HUES64 (cell line): ENCODE results near the gene TAF1D.
"Not testable (repeated sequence)": the region's sequence is repeated elsewhere in the genome, so short reads cannot be mapped to it uniquely, and the experiment has no call there.

Experiments
- H3K27ac ChIP-seq: 2 replicates; pipeline ENCODE4 v1.7.0; 2013; ENCODE audit warnings: low read depth, low read length, inconsistent platforms
- H3K27me3 ChIP-seq: 2 replicates; pipeline ENCODE4 v1.6.1; 2013; ENCODE audit warnings: mild to moderate bottlenecking, low read length; ENCODE audit not compliant: insufficient read depth
- H3K36me3 ChIP-seq: 2 replicates; pipeline ENCODE4 v1.6.1; 2013; ENCODE audit warnings: mild to moderate bottlenecking, low read length; ENCODE audit not compliant: insufficient read depth
- H3K4me1 ChIP-seq: 2 replicates; pipeline ENCODE4 v1.6.1; 2013; ENCODE audit warnings: mild to moderate bottlenecking, low read length, moderate library complexity; ENCODE audit not compliant: insufficient read depth
- H3K4me3 ChIP-seq: 2 replicates; pipeline ENCODE4 v1.5.1; 2013; ENCODE audit warnings: mild to moderate bottlenecking, low read length, moderate library complexity
- H3K9ac ChIP-seq: 2 replicates; pipeline ENCODE4 v1.6.1; 2013; ENCODE audit warnings: mild to moderate bottlenecking, low read depth, low read length
- H3K9me3 ChIP-seq: 2 replicates; pipeline ENCODE4 v1.6.1; 2013; ENCODE audit warnings: low read depth, low read length; ENCODE audit not compliant: insufficient read depth
- WGBS: fragments of 150-250, 120-280 bp; methylation state at CpG from one replicate; pipeline ENCODE4 v1.1.7; 2013; ENCODE audit warnings: missing lambda C conversion rate; 5-methylcytosine and 5-hydroxymethylcytosine counted together

Gene TAF1D

GRCh38 chr11:93770160-93770559 is 28.9 kb upstream of the TAF1D start:
- no peak overlapping the region for H3K4me3 ChIP-seq
- H3K4me1 ChIP-seq, result no peaks in the 10 kb centered on the region
- H3K9me3 ChIP-seq, result 0 out of 2 replicates have a peak, but pooled peaks cover 11% of the 10 kb centered on the region
- WGBS, result 79% methylated on average over 1 of the region's 1 CpG
- H3K27me3 ChIP-seq, result no peaks in the 10 kb centered on the region
- H3K9ac ChIP-seq, result no peak overlapping the region
- H3K36me3 ChIP-seq, result no peaks in the 10 kb centered on the region
- no peak overlapping the region for H3K27ac ChIP-seq

GRCh38 chr11:93767018-93767417 is 25.7 kb upstream of the TAF1D start:
- no peaks in the 10 kb centered on the region for H3K4me1 ChIP-seq
- H3K27me3 ChIP-seq, result no peaks in the 10 kb centered on the region
- no peak overlapping the region for H3K4me3 ChIP-seq
- H3K9ac ChIP-seq, result no peak overlapping the region
- H3K36me3 ChIP-seq, result peaks cover 23% of the 10 kb centered on the region
- WGBS, result 89% methylated on average over 3 of the region's 3 CpGs
- H3K27ac ChIP-seq, result no peak overlapping the region
- H3K9me3 ChIP-seq, result 0 out of 2 replicates have a peak, but pooled peaks cover 5% of the 10 kb centered on the region

GRCh38 chr11:93766504-93766903 is 25.2 kb upstream of the TAF1D start:
- H3K9ac ChIP-seq, result no peak overlapping the region
- 91% methylated on average over 4 of the region's 5 CpGs for WGBS

GRCh38 chr11:93765551-93765950 is 24.3 kb upstream of the TAF1D start:
- Histone ChIP-seq H3K4me1 (no peaks in the 10 kb centered on the region), H3K36me3 (peaks cover 38% of the 10 kb centered on the region), H3K4me3 (no peak overlapping the region), H3K27ac (no peak overlapping the region), H3K27me3 (no peaks in the 10 kb centered on the region), H3K9me3 (0 out of 2 replicates have a peak, but pooled peaks cover 3% of the 10 kb centered on the region), H3K9ac (no peak overlapping the region)
- 83% methylated on average over 2 of the region's 2 CpGs for WGBS

More at GRCh38 chr11:93766504-93766903, 25.2 kb upstream of the TAF1D start:
- no peaks in the 10 kb centered on the region for H3K4me1 ChIP-seq
- H3K4me3 ChIP-seq, result no peak overlapping the region
- H3K27ac ChIP-seq, result no peak overlapping the region
- peaks cover 28% of the 10 kb centered on the region for H3K36me3 ChIP-seq
- H3K9me3 ChIP-seq, result 0 out of 2 replicates have a peak, but pooled peaks cover 3% of the 10 kb centered on the region
- H3K27me3 ChIP-seq, result no peaks in the 10 kb centered on the region

GRCh38 chr11:93761910-93762309 is 20.6 kb upstream of the TAF1D start:
- Histone ChIP-seq H3K27me3 (no peaks in the 10 kb centered on the region), H3K9me3 (no peaks in the 10 kb centered on the region), H3K27ac (no peak overlapping the region), H3K9ac (no peak overlapping the region), H3K4me3 (no peak overlapping the region), H3K4me1 (no peaks in the 10 kb centered on the region), H3K36me3 (peaks cover 71% of the 10 kb centered on the region)
- no CpG with 5 or more reads among the region's 1 CpG for WGBS

- not testable (repeated sequence) for H3K9ac ChIP-seq, H3K27ac ChIP-seq, H3K27me3 ChIP-seq, H3K9me3 ChIP-seq, H3K4me1 ChIP-seq, H3K4me3 ChIP-seq
- peaks cover 92% of the 10 kb centered on the region for H3K36me3 ChIP-seq
- 98% methylated on average over 4 of the region's 4 CpGs for WGBS
Measured at GRCh38 chr11:93759123-93759522, 17.8 kb upstream of the TAF1D start.

- WGBS, result 95% methylated on average over 38 of the region's 38 CpGs
- H3K4me1 ChIP-seq, result no peaks in the 10 kb centered on the region
- no peak overlapping the region for H3K9ac ChIP-seq
- no peak overlapping the region for H3K27ac ChIP-seq
- no peaks in the 10 kb centered on the region for H3K9me3 ChIP-seq
- no peaks in the 10 kb centered on the region for H3K27me3 ChIP-seq
- no peak overlapping the region for H3K4me3 ChIP-seq
- peaks cover 94% of the 10 kb centered on the region for H3K36me3 ChIP-seq
Measured at GRCh38 chr11:93757924-93758865, 16.9 kb upstream of the TAF1D start.

GRCh38 chr11:93757301-93757700 is 16.0 kb upstream of the TAF1D start:
- H3K9me3 ChIP-seq, result no peaks in the 10 kb centered on the region

GRCh38 chr11:93756748-93757147 is 15.5 kb upstream of the TAF1D start:
- WGBS, result 97% methylated on average over 2 of the region's 3 CpGs
- Histone ChIP-seq H3K4me1 (no peaks in the 10 kb centered on the region), H3K4me3 (no peak overlapping the region), H3K27ac (no peak overlapping the region), H3K27me3 (no peaks in the 10 kb centered on the region), H3K9ac (no peak overlapping the region), H3K36me3 (peaks cover 80% of the 10 kb centered on the region), H3K9me3 (no peaks in the 10 kb centered on the region)

More at GRCh38 chr11:93757301-93757700, 16.0 kb upstream of the TAF1D start:
- 95% methylated on average over 3 of the region's 3 CpGs for WGBS
- Histone ChIP-seq H3K27ac (no peak overlapping the region), H3K4me1 (no peaks in the 10 kb centered on the region), H3K27me3 (no peaks in the 10 kb centered on the region), H3K4me3 (no peak overlapping the region), H3K36me3 (peaks cover 85% of the 10 kb centered on the region), H3K9ac (no peak overlapping the region)

- H3K4me3 ChIP-seq, result no peak overlapping the region
- H3K4me1 ChIP-seq, result peaks cover 7% of the 10 kb centered on the region
- no peaks in the 10 kb centered on the region for H3K9me3 ChIP-seq
- H3K27ac ChIP-seq, result no peak overlapping the region
- H3K36me3 ChIP-seq, result peaks cover 67% of the 10 kb centered on the region
- 97% methylated on average over 2 of the region's 2 CpGs for WGBS
- H3K9ac ChIP-seq, result no peak overlapping the region
- H3K27me3 ChIP-seq, result no peaks in the 10 kb centered on the region
Measured at GRCh38 chr11:93753241-93753640, 11.9 kb upstream of the TAF1D start.

GRCh38 chr11:93751001-93751400 is 9.7 kb upstream of the TAF1D start:
- Histone ChIP-seq H3K9ac (no peak overlapping the region), H3K27ac (no peak overlapping the region), H3K4me1 (peaks cover 7% of the 10 kb centered on the region), H3K27me3 (no peaks in the 10 kb centered on the region), H3K9me3 (no peaks in the 10 kb centered on the region), H3K36me3 (peaks cover 54% of the 10 kb centered on the region), H3K4me3 (no peak overlapping the region)
- 100% methylated on average over 1 of the region's 1 CpG for WGBS
